Mesodermal cell (in vitro differentiated cells): ENCODE measurements around the gene GCAT.
A peak's percentile ranks its signal among the peaks of the same experiment; 100 is the strongest.

Source experiments
- H3K27ac ChIP-seq: 2 replicates; pipeline ENCODE4 v1.7.0; 2013; ENCODE audit warnings: mild to moderate bottlenecking, low read depth, low read length, moderate library complexity; ENCODE audit not compliant: severe bottlenecking
- H3K36me3 ChIP-seq: 2 replicates; pipeline ENCODE4 v1.7.1; 2013; ENCODE audit warnings: mild to moderate bottlenecking, low read length, moderate library complexity; ENCODE audit not compliant: control insufficient read depth, insufficient read depth
- H3K4me1 ChIP-seq: one replicate; pipeline ENCODE4 v1.7.1; 2013; ENCODE audit warnings: mild to moderate bottlenecking, low read length; ENCODE audit not compliant: insufficient read depth, control insufficient read depth, poor library complexity, severe bottlenecking
- H3K4me3 ChIP-seq: 2 replicates; pipeline ENCODE4 v1.7.0; 2013; ENCODE audit warnings: low read length, control low read depth, mild to moderate bottlenecking; ENCODE audit not compliant: insufficient read depth, poor library complexity, severe bottlenecking; ENCODE audit errors: extremely low read depth
- H3K9me3 ChIP-seq: 2 replicates; pipeline ENCODE4 v1.7.1; 2013; ENCODE audit warnings: mild to moderate bottlenecking, low read length, moderate library complexity; ENCODE audit not compliant: control insufficient read depth
- WGBS, 2 experiments: methylation state at CpG; one replicate each; pipeline ENCODE4 v1.1.5; 2013; ENCODE audit warnings: missing lambda C conversion rate in 2 of 2; ENCODE audit not compliant: insufficient coverage in 2 of 2; 5-methylcytosine and 5-hydroxymethylcytosine counted together

Gene GCAT

DNA sequence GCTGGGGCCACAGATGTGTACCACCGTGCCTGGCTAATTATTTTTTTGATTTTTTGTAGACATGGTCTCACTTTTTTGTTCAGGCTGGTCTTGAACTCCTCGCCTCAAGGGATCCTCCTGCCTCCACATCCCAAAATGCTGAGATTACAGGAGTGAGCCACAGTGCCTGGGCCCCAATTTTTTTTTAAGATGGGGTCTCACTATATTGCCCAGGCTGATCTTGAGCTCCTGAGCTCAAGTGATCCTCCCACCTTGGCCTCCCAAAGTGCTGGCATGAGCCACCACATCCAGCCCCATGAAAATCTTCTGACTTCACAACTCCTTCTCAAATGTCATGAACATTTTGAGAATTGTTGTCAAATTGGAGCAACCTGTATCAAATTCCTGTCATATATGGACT lies 38.7 kb downstream of the GCAT start:
- H3K36me3 ChIP-seq: peaks cover 13% of the 10 kb centered on the region
- H3K4me3 ChIP-seq: no peak overlapping the region
- WGBS, 2 experiments: 80 to 92% methylated on average over 1 to 2 of the region's 2 CpGs
- H3K27ac ChIP-seq: no peak overlapping the region
- peaks cover 8% of the 10 kb centered on the region for H3K4me1 ChIP-seq
- peaks cover 9% of the 10 kb centered on the region for H3K9me3 ChIP-seq

- Histone ChIP-seq H3K4me3 (peak overlapping the region; percentile 69), H3K36me3 (peaks cover 34% of the 10 kb centered on the region), H3K4me1 (peaks cover 3% of the 10 kb centered on the region), H3K9me3 (peaks cover 9% of the 10 kb centered on the region), H3K27ac (peak overlapping the region; percentile 73)
- 58 to 70% methylated on average over 19 to 20 of the region's 27 CpGs for WGBS, 2 experiments
Measured at GRCh38 chr22:37848587-37849088, 40.9 kb downstream of the GCAT start.

DNA sequence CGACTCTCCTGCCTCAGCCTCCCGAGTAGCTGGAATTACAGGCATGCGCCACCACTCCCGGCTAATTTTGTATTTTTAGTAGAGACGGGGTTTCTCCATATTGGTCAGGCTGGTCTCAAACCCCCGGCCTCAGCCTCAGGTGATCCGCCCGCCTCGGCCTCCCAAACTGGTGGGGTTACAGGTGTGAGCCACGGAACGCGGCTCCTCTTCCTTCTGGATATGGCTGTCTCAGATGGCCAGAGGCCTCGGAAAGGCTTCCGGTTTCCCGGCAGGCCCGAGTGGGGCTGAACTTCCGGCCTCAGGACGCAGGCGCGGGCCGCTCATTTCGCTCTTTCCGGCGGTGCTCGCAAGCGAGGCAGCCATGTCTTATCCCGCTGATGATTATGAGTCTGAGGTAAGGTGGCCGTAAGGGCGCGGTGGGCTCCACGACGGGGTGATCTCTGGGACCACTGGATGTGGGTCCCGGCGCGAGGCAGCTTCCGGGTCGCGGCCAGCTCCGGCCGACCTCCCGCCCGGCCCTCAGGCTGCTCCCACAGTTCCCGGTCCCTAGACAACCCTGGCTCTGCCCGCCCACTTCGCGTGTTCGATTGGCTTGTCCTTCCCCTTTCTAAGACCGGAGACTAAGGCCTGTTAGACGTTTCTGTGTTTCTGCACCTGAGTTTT lies 41.5 kb downstream of the GCAT start, which contains the start of gene EIF3L:
Gene EIF3L (plus strand): TSS at position 331 of the 663 bp plus-strand sequence. CDS start 31 bp downstream, at position 362.
- 0% methylated on average over 40 to 45 of the region's 49 CpGs for WGBS, 2 experiments
- H3K4me1 ChIP-seq: peaks cover 3% of the 10 kb centered on the region
- peaks cover 9% of the 10 kb centered on the region for H3K9me3 ChIP-seq
- H3K27ac ChIP-seq: peak within 1 kb of the TSS; percentile 73
- H3K4me3 ChIP-seq: peak within 1 kb of the TSS; percentile 69
- H3K36me3 ChIP-seq: peaks cover 39% of the 10 kb centered on the region

- Histone ChIP-seq H3K27ac (no peak overlapping the region), H3K4me3 (no peak overlapping the region), H3K9me3 (no peaks in the 10 kb centered on the region), H3K4me1 (peaks cover 10% of the 10 kb centered on the region), H3K36me3 (peaks cover 55% of the 10 kb centered on the region)
- WGBS, 2 experiments: 96 to 100% methylated on average over 2 to 3 of the region's 4 CpGs
Measured at GRCh38 chr22:37850801-37851200, 43.1 kb downstream of the GCAT start.

GRCh38 chr22:37852418-37852817 lies 44.7 kb downstream of the GCAT start:
- no peak overlapping the region for H3K27ac ChIP-seq
- WGBS, 2 experiments: 96 to 97% methylated on average over 4 to 5 of the region's 5 CpGs
- no peaks in the 10 kb centered on the region for H3K9me3 ChIP-seq
- peaks cover 70% of the 10 kb centered on the region for H3K36me3 ChIP-seq
- H3K4me1 ChIP-seq: peaks cover 10% of the 10 kb centered on the region
- H3K4me3 ChIP-seq: no peak overlapping the region

DNA sequence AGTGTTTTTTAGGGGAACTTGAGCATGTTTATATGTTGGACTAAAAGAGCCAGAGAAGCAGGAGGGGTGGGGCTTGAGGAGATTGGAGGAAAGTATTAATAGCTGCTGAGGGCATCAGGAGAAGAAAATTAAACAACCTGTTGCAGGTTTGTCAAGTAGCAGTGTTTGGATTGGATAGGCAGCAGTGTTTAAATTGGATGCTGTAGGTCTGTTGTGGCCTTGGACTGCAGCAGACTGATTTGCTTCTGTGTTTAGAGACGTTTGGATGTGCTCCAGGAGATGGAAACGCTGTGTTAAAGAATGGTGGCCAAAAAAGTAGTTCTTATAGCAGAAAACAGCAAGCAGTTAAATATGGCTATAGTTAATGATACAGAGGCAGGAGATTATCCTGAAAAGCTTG lies 47.2 kb downstream of the GCAT start:
- 88 to 100% methylated on average over 2 of the region's 2 CpGs for WGBS, 2 experiments
- H3K36me3 ChIP-seq: peaks cover 92% of the 10 kb centered on the region

GRCh38 chr22:37855462-37855861 lies 47.7 kb downstream of the GCAT start:
- Histone ChIP-seq H3K9me3 (no peaks in the 10 kb centered on the region), H3K4me1 (peaks cover 31% of the 10 kb centered on the region)
- WGBS, 2 experiments: 100% methylated on average over 1 of the region's 2 CpGs

More for the DNA sequence above, 47.2 kb downstream of the GCAT start:
- Histone ChIP-seq H3K4me1 (peaks cover 26% of the 10 kb centered on the region), H3K27ac (no peak overlapping the region), H3K9me3 (no peaks in the 10 kb centered on the region), H3K4me3 (no peak overlapping the region)

GRCh38 chr22:37860796-37861421 lies 53.2 kb downstream of the GCAT start:
- H3K36me3 ChIP-seq: peaks cover 98% of the 10 kb centered on the region
- WGBS, 2 experiments: 95 to 100% methylated on average over 2 to 3 of the region's 7 CpGs
- peaks cover 28% of the 10 kb centered on the region for H3K4me1 ChIP-seq
- H3K27ac ChIP-seq: no peak overlapping the region
- no peak overlapping the region for H3K4me3 ChIP-seq
- no peaks in the 10 kb centered on the region for H3K9me3 ChIP-seq

More at GRCh38 chr22:37855462-37855861, 47.7 kb downstream of the GCAT start:
- peaks cover 97% of the 10 kb centered on the region for H3K36me3 ChIP-seq
- no peak overlapping the region for H3K27ac ChIP-seq
- no peak overlapping the region for H3K4me3 ChIP-seq

DNA sequence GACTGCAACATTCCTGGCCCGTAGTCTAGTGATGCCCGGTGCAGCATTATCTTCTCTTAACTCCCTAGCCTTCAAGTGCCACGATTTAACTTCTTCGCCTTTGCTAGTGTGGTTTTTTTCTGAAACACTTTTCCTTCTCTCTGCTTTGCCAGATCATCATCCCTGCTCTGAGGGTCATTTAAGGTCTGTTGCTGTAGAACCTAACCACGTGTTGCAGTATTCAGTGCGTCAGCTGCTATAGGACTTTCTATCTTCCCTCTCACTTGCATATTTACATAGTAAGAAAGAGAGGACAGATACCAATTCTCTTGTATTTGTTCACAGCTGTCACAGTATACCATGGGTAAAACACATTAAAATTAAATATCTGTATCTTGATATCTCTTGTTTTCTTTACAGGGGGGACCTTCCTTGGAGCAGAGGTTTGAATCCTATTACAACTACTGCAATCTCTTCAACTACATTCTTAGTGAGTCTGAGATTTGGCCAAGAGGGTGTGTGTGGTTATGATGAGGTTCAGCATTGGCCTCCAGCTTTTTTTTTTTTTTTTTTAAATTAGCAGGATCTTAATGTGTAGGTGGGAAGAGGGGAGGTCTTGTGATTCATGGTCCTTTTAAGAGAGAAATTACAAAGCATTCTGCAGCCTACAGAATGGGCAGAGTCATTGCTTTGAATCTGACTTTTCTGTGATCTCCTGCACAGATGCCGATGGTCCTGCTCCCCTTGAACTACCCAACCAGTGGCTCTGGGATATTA lies 55.0 kb downstream of the GCAT start:
- peaks cover 28% of the 10 kb centered on the region for H3K4me1 ChIP-seq
- WGBS, 2 experiments: 95 to 97% methylated on average over 5 of the region's 7 CpGs
- H3K9me3 ChIP-seq: no peaks in the 10 kb centered on the region
- peaks cover 98% of the 10 kb centered on the region for H3K36me3 ChIP-seq
- no peak overlapping the region for H3K4me3 ChIP-seq
- peak overlapping the region; percentile 24 for H3K27ac ChIP-seq

- peaks cover 98% of the 10 kb centered on the region for H3K36me3 ChIP-seq
- no peaks in the 10 kb centered on the region for H3K9me3 ChIP-seq
- H3K4me1 ChIP-seq: peaks cover 6% of the 10 kb centered on the region
- H3K4me3 ChIP-seq: no peak overlapping the region
- H3K27ac ChIP-seq: no peak overlapping the region
- 94 to 100% methylated on average over 4 to 5 of the region's 6 CpGs for WGBS, 2 experiments
Measured at GRCh38 chr22:37865510-37865909, 57.8 kb downstream of the GCAT start.
